ENCODE measurements around the gene CCDC69. TPM values are rescaled to one million over a fixed set of nuclear protein-coding genes. Genes with fewer than 3 reads are reported as not detected.
"Not testable (repeated sequence)": the region's sequence is repeated elsewhere in the genome, so short reads cannot be mapped to it uniquely, and the experiment has no call there.

Gene CCDC69
- total and polyA plus RNA-seq, 9 donors, result 38.5 to 104 (median 84.5) TPM

- no peaks in the 10 kb centered on the region for H3K27me3 ChIP-seq (ENCODE audit: control insufficient read depth, insufficient read depth, low read length)
- H3K4me1 ChIP-seq (ENCODE audit: control insufficient read depth, insufficient read depth, low read length), result peaks cover 41% of the 10 kb centered on the region
- peak; percentile 75 for DNase-seq
- H3K36me3 ChIP-seq (ENCODE audit: control insufficient read depth, insufficient read depth, low read length), result peaks cover 10% of the 10 kb centered on the region
- WGBS (ENCODE audit: insufficient coverage), result 58% methylated on average over 4 of the region's 7 CpGs
- peak overlapping the region; percentile 78 for H3K27ac ChIP-seq (ENCODE audit: low read length)
- H3K4me3 ChIP-seq (ENCODE audit: low read length), result no peak overlapping the region
- H3K9me3 ChIP-seq (replicated peaks; ENCODE audit: control insufficient read depth, low read depth, low read length), result peaks cover under 1% of the 10 kb centered on the region
Measured at GRCh38 chr5:151183456-151184245, 40.2 kb downstream of the CCDC69 start.

DNA sequence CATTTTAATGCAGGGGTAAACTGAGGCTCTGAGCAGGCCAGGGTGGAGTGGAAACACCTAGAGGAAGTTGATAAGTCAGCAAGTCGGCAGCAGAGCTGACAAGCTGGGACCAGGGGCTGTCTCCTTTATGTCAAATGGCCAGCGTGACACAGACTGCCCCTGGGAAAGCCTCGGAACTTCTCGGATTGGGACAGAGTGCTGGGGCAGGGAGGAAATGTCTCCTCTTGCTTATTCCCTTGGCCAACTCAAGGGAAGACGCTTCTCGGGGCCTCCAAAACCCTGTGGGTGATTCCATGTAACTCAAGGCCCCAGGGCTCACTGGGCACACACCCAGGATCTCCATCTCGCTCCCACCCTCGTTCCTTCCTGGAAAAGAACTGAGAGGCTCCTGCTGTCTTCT is 40.9 kb downstream of the CCDC69 start:
- DNase-seq, result no peak
- Histone ChIP-seq H3K36me3 (ENCODE audit: control insufficient read depth, insufficient read depth, low read length) (peaks cover 10% of the 10 kb centered on the region), H3K27ac (ENCODE audit: low read length) (peak overlapping the region; percentile 78), H3K27me3 (ENCODE audit: control insufficient read depth, insufficient read depth, low read length) (no peaks in the 10 kb centered on the region), H3K4me1 (ENCODE audit: control insufficient read depth, insufficient read depth, low read length) (peaks cover 44% of the 10 kb centered on the region), H3K4me3 (ENCODE audit: low read length) (no peak overlapping the region), H3K9me3 (replicated peaks; ENCODE audit: control insufficient read depth, low read depth, low read length) (no peaks in the 10 kb centered on the region)
- 68% methylated on average over 4 of the region's 8 CpGs for WGBS (ENCODE audit: insufficient coverage)

DNA sequence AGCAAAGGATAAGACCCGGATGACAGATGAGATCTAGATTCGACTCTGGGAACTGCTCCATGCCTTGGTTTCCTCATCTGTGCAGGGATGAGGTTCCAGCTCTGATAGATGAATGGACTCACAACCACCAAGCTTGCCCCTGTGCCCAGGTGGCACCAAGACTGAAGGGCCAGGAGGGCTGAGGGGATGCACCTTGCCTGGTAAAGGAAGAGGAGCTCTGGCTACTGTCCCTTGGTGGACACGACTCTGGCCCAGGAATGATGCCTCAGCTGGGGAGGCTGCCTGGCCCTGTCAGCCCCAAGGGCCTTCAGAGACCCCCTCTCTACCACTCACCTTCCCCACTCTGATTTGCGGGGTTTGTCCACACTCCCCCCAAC is 41.4 kb downstream of the CCDC69 start:
- H3K27me3 ChIP-seq (ENCODE audit: control insufficient read depth, insufficient read depth, low read length), result no peaks in the 10 kb centered on the region
- H3K4me1 ChIP-seq (ENCODE audit: control insufficient read depth, insufficient read depth, low read length), result peaks cover 44% of the 10 kb centered on the region
- H3K9me3 ChIP-seq (replicated peaks; ENCODE audit: control insufficient read depth, low read depth, low read length), result no peaks in the 10 kb centered on the region
- H3K27ac ChIP-seq (ENCODE audit: low read length), result peak overlapping the region; percentile 78
- H3K4me3 ChIP-seq (ENCODE audit: low read length), result no peak overlapping the region
- DNase-seq, result no peak
- WGBS (ENCODE audit: insufficient coverage), result 52% methylated on average over 2 of the region's 4 CpGs
- H3K36me3 ChIP-seq (ENCODE audit: control insufficient read depth, insufficient read depth, low read length), result peaks cover 10% of the 10 kb centered on the region

- Histone ChIP-seq H3K27me3 (ENCODE audit: control insufficient read depth, insufficient read depth, low read length) (no peaks in the 10 kb centered on the region), H3K4me1 (ENCODE audit: control insufficient read depth, insufficient read depth, low read length) (peaks cover 44% of the 10 kb centered on the region), H3K27ac (ENCODE audit: low read length) (no peak overlapping the region), H3K9me3 (replicated peaks; ENCODE audit: control insufficient read depth, low read depth, low read length) (no peaks in the 10 kb centered on the region), H3K4me3 (ENCODE audit: low read length) (no peak overlapping the region), H3K36me3 (ENCODE audit: control insufficient read depth, insufficient read depth, low read length) (peaks cover 10% of the 10 kb centered on the region)
- WGBS (ENCODE audit: insufficient coverage), result 42% methylated on average over 2 of the region's 4 CpGs
- peak; percentile 28 for DNase-seq
Measured at GRCh38 chr5:151181818-151182523, 41.9 kb downstream of the CCDC69 start.

- Histone ChIP-seq H3K4me3 (ENCODE audit: low read length) (no peak overlapping the region), H3K27ac (ENCODE audit: low read length) (no peak overlapping the region), H3K27me3 (ENCODE audit: control insufficient read depth, insufficient read depth, low read length) (no peaks in the 10 kb centered on the region), H3K36me3 (ENCODE audit: control insufficient read depth, insufficient read depth, low read length) (peaks cover 7% of the 10 kb centered on the region), H3K4me1 (ENCODE audit: control insufficient read depth, insufficient read depth, low read length) (peaks cover 41% of the 10 kb centered on the region), H3K9me3 (replicated peaks; ENCODE audit: control insufficient read depth, low read depth, low read length) (no peaks in the 10 kb centered on the region)
- no peak for DNase-seq
- 86% methylated on average over 2 of the region's 6 CpGs for WGBS (ENCODE audit: insufficient coverage)
Measured at GRCh38 chr5:151180291-151180690, 43.6 kb downstream of the CCDC69 start.

DNA sequence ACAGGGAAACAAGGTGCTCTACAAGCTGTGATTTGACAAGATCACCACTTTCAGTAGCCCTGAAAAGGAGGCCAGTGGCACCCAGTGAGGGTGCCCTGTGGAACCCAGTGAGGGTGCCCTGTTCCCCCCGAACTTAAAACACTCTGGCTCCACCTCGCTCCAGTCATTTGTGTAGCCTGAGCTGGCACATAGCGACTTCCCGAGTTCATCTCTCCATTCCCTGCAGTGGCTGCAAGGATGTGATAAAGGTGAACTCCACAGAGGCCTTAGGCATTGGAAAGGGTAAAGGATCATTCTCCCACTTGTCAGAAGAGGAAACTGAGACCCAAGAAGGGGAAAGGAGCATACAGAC is 44.4 kb downstream of the CCDC69 start:
- H3K4me1 ChIP-seq (ENCODE audit: control insufficient read depth, insufficient read depth, low read length), result peaks cover 36% of the 10 kb centered on the region
- H3K27me3 ChIP-seq (ENCODE audit: control insufficient read depth, insufficient read depth, low read length), result no peaks in the 10 kb centered on the region
- peak overlapping the region; percentile 49 for H3K27ac ChIP-seq (ENCODE audit: low read length)
- 100% methylated on average over 1 of the region's 4 CpGs for WGBS (ENCODE audit: insufficient coverage)
- H3K4me3 ChIP-seq (ENCODE audit: low read length), result no peak overlapping the region
- H3K9me3 ChIP-seq (replicated peaks; ENCODE audit: control insufficient read depth, low read depth, low read length), result no peaks in the 10 kb centered on the region
- H3K36me3 ChIP-seq (ENCODE audit: control insufficient read depth, insufficient read depth, low read length), result peaks cover 7% of the 10 kb centered on the region
- no peak for DNase-seq

GRCh38 chr5:151178777-151179488 is 45.0 kb downstream of the CCDC69 start:
- Histone ChIP-seq H3K27me3 (ENCODE audit: control insufficient read depth, insufficient read depth, low read length) (no peaks in the 10 kb centered on the region), H3K36me3 (ENCODE audit: control insufficient read depth, insufficient read depth, low read length) (peaks cover 7% of the 10 kb centered on the region), H3K4me1 (ENCODE audit: control insufficient read depth, insufficient read depth, low read length) (peaks cover 37% of the 10 kb centered on the region), H3K27ac (ENCODE audit: low read length) (peak overlapping the region; percentile 49), H3K9me3 (replicated peaks; ENCODE audit: control insufficient read depth, low read depth, low read length) (no peaks in the 10 kb centered on the region), H3K4me3 (ENCODE audit: low read length) (no peak overlapping the region)
- WGBS (ENCODE audit: insufficient coverage), result 100% methylated on average over 3 of the region's 5 CpGs
- peak; percentile 47 for DNase-seq

DNA sequence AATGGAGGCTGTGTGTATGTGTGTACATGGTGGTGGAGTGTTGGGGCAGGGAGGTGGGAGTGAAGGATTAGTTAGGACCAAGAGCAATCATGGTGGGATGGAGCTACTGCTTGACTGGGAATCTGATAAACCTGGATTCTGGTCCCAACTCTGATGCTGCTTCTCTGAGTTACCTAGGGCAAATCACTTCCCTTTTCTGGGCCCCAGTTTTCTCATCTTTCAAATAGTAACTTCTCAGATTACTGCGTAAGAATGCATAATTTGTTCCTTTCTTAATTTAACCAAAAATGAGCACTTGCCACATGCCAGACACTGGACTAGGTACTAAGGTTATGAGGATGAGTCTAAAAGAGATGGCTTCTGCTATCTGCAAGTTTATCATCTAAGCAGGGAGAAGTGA is 45.5 kb downstream of the CCDC69 start:
- H3K27me3 ChIP-seq (ENCODE audit: control insufficient read depth, insufficient read depth, low read length), result no peaks in the 10 kb centered on the region
- no peak for DNase-seq
- H3K36me3 ChIP-seq (ENCODE audit: control insufficient read depth, insufficient read depth, low read length), result peaks cover 7% of the 10 kb centered on the region
- H3K27ac ChIP-seq (ENCODE audit: low read length), result peak overlapping the region; percentile 49
- H3K9me3 ChIP-seq (replicated peaks; ENCODE audit: control insufficient read depth, low read depth, low read length), result no peaks in the 10 kb centered on the region
- peaks cover 35% of the 10 kb centered on the region for H3K4me1 ChIP-seq (ENCODE audit: control insufficient read depth, insufficient read depth, low read length)
- no peak overlapping the region for H3K4me3 ChIP-seq (ENCODE audit: low read length)
- no CpG with 5 or more reads among the region's 1 CpG for WGBS (ENCODE audit: insufficient coverage)

- not testable (repeated sequence) for H3K9me3 ChIP-seq (replicated peaks; ENCODE audit: control insufficient read depth, low read depth, low read length); H3K4me3 ChIP-seq (ENCODE audit: low read length); H3K27me3 ChIP-seq (ENCODE audit: control insufficient read depth, insufficient read depth, low read length); H3K27ac ChIP-seq (ENCODE audit: low read length); DNase-seq; H3K36me3 ChIP-seq (ENCODE audit: control insufficient read depth, insufficient read depth, low read length)
- 74% methylated on average over 2 of the region's 5 CpGs for WGBS (ENCODE audit: insufficient coverage)
- peaks cover 19% of the 10 kb centered on the region for H3K4me1 ChIP-seq (ENCODE audit: control insufficient read depth, insufficient read depth, low read length)
Measured at GRCh38 chr5:151176268-151176667, 47.6 kb downstream of the CCDC69 start.

GRCh38 chr5:151174612-151175101 is 49.2 kb downstream of the CCDC69 start:
- peak; percentile 69 for DNase-seq
- Histone ChIP-seq H3K27me3 (ENCODE audit: control insufficient read depth, insufficient read depth, low read length) (no peaks in the 10 kb centered on the region), H3K4me3 (ENCODE audit: low read length) (no peak overlapping the region), H3K36me3 (ENCODE audit: control insufficient read depth, insufficient read depth, low read length) (no peaks in the 10 kb centered on the region), H3K4me1 (ENCODE audit: control insufficient read depth, insufficient read depth, low read length) (peaks cover 19% of the 10 kb centered on the region), H3K9me3 (replicated peaks; ENCODE audit: control insufficient read depth, low read depth, low read length) (no peaks in the 10 kb centered on the region), H3K27ac (ENCODE audit: low read length) (no peak overlapping the region)
- 58% methylated on average over 7 of the region's 15 CpGs for WGBS (ENCODE audit: insufficient coverage)
